Brain microvascular endothelial cell (primary cell): Measurements from ENCODE around the gene PLA2G1B.
A peak's percentile ranks its signal among the peaks of the same experiment; 100 is the strongest.
"Not testable (repeated sequence)": the region's sequence is repeated elsewhere in the genome, so short reads cannot be mapped to it uniquely, and the experiment has no call there.

ENCODE experiments used
- DNase-seq: peaks from one replicate; pipeline ENCODE4 v3.0.0-alpha.2; 2020
- H3K27ac ChIP-seq: fragments of 250-450 bp; sonication (Bioruptor Pico); 2 replicates; pipeline ENCODE4 v1.5.1; 2020; ENCODE audit warnings: mild to moderate bottlenecking, moderate library complexity
- H3K27me3 ChIP-seq: fragments of 250-450 bp; sonication (Bioruptor Pico); replicated peaks from 2 replicates; pipeline ENCODE4 v1.5.1; 2020; ENCODE audit warnings: mild to moderate bottlenecking
- H3K36me3 ChIP-seq: fragments of 250-450 bp; sonication (Bioruptor Pico); replicated peaks from 2 replicates; pipeline ENCODE4 v1.5.1; 2020; ENCODE audit warnings: mild to moderate bottlenecking
- H3K4me3 ChIP-seq: 2 replicates; pipeline ENCODE4 v1.5.1; 2011; ENCODE audit warnings: low read depth, mild to moderate bottlenecking, control low read depth, low read length, moderate library complexity
- in situ Hi-C: cut with HindIII; loops from 2 replicates; pipeline ENCODE4 v1.10.0; 2017; ENCODE audit warnings: low sequenced_read_pairs, low pct_ligation_motif_present
- TF ChIP-seq, protein P1 (sequence below): IDR thresholded peaks from 2 replicates; pipeline ENCODE4 v1.5.1; 2011; ENCODE audit warnings: low read depth, mild to moderate bottlenecking, moderate library complexity, low read length, control low read depth, inconsistent platforms; ENCODE audit errors: missing control alignments

PLA2G1B gene

DNA sequence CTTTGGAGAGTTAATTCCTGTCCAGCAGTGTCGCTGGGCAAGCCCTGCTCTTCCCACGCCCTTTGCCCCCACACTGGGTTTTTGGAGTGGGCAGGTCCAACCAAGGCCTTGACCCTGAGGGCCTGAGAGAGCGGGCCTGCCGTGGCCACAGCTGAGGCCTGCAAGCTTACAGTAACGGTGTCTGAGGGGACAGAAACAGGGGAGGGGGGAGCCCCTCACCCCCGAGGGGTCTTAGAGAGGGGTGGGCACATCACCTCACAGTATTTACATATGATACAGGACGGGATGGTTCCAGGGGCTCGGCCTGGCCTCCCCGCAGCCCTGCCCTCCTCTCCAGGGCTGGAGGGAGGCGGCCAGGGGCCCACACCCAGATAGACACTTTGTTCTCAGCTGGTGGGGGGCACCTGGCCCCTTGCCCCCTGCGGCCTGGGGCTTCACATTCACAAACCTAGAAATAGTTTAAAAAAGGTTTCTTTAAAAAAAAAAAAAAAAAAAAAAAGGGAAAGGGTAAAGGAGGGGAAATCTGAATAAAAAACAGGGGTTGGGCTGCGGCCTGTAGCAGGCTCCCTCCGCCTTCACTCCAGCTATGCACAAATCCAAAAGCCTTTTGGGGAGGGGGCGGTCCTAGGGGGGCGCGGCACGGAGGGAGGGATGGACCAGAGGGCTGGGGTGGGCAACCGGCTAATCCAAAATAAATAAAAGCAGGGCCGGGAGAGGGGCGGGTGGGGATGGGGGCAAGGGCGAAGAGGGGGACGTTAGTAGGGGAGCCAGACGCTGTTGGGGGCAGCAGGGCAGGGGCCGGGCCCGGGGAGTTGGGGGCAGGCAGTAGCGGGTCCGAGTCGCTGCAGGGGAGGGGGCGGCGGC is 14.8 kb upstream of the PLA2G1B start:
- DNase-seq, result no peak
- in situ Hi-C loops, result no loop called here
- TF ChIP-seq, protein P1, sequence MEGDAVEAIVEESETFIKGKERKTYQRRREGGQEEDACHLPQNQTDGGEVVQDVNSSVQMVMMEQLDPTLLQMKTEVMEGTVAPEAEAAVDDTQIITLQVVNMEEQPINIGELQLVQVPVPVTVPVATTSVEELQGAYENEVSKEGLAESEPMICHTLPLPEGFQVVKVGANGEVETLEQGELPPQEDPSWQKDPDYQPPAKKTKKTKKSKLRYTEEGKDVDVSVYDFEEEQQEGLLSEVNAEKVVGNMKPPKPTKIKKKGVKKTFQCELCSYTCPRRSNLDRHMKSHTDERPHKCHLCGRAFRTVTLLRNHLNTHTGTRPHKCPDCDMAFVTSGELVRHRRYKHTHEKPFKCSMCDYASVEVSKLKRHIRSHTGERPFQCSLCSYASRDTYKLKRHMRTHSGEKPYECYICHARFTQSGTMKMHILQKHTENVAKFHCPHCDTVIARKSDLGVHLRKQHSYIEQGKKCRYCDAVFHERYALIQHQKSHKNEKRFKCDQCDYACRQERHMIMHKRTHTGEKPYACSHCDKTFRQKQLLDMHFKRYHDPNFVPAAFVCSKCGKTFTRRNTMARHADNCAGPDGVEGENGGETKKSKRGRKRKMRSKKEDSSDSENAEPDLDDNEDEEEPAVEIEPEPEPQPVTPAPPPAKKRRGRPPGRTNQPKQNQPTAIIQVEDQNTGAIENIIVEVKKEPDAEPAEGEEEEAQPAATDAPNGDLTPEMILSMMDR, result no peak

DNA sequence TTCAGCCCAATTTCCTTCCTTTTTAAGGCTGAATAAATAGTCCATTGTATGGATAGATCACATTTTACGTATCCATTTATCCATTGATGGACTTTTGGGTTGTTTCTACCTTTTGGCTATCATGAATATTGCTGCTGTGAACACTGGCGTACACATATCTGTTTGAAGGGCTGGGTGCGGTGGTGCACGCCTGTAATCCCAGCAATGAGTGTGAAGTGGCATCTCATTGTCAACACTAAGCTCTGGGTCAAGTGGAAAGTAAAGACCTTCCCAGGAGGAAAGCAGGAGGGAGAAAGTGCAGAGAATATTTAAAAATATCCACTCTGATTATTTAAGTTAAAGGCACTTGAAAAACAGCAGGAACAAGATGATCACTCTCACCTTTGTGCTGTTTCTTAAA is 11.7 kb upstream of the PLA2G1B start:
- Histone ChIP-seq H3K27ac (no peak overlapping the region), H3K27me3 (no peaks in the 10 kb centered on the region), H3K4me3 (no peak overlapping the region), H3K36me3 (no peaks in the 10 kb centered on the region)
- in situ Hi-C loops, result no loop called here
- TF ChIP-seq, protein P1, result no peak
- DNase-seq, result no peak

More for the DNA sequence above, 14.8 kb upstream of the PLA2G1B start:
- H3K27ac ChIP-seq, result no peak overlapping the region
- no peaks in the 10 kb centered on the region for H3K27me3 ChIP-seq
- H3K4me3 ChIP-seq, result no peak overlapping the region
- H3K36me3 ChIP-seq, result no peaks in the 10 kb centered on the region

DNA sequence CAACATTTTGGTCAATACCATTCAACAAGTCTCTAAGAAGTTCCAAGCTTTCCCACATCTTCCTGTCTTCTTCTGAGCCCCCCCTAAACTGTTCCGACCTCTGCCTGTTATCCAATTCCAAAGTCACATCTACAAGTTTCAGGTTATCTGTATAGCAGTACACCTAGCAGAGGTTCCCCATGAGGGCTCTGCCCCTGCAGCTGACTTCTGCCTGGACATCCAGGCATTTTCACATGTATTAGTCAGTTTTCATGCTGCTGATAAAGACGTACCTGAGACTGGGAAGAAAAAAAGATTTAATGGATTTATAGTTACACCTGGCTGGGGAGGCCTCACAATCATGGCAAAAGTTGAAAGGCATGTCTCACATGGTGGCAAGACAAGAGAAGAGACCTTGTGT is 10.2 kb upstream of the PLA2G1B start:
- DNase-seq, result no peak
- Histone ChIP-seq H3K27ac (no peak overlapping the region), H3K36me3 (no peaks in the 10 kb centered on the region), H3K27me3 (no peaks in the 10 kb centered on the region), H3K4me3 (no peak overlapping the region)
- TF ChIP-seq, protein P1, result no peak
- in situ Hi-C loops, result no loop called here

DNA sequence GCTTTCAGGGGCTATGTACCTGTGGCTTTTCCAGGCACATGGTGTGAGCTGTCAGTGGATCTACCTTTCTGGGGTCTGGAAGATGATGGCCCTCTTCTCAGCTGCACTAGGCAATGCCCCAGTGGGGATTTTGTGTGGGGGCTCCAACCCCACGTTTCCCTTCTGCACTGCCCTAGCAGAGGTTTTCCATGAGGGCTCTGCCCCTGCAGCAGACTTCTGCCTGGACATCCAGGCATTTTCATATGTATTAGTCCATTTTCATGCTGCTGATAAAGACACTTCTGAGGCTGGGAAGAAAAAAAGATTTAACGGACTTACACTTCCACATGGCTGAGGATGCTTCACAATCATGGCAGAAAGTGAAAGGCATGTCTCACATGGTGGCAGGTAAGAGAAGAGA is 8.8 kb upstream of the PLA2G1B start:
- DNase-seq, H3K36me3 ChIP-seq, H3K27me3 ChIP-seq, in situ Hi-C loops, H3K4me3 ChIP-seq, H3K27ac ChIP-seq: not testable (repeated sequence)

DNA sequence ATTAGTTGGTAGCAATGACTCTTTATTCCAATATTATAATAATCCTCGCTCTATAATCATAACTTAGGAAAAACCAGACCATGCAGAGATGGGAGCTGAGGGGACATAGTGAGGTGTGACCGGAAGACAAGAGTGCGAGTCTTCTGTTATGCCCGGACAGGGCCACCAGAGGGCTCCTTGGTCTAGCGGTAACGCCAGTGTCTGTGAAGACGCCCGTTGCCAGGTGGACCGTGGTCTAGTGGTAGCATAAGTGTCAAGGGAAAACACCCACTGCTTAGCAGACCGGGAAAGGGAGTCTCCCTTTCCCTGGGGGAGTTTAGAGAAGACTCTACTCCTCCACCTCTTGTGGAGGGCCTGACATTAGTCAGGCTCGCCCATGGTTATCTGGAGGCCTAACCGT is 7.9 kb upstream of the PLA2G1B start:
- peak; percentile 52 for DNase-seq
- H3K27ac ChIP-seq, H3K4me3 ChIP-seq, H3K36me3 ChIP-seq, H3K27me3 ChIP-seq, in situ Hi-C loops: not testable (repeated sequence)
- TF ChIP-seq, protein P1, result peak; percentile 76

DNA sequence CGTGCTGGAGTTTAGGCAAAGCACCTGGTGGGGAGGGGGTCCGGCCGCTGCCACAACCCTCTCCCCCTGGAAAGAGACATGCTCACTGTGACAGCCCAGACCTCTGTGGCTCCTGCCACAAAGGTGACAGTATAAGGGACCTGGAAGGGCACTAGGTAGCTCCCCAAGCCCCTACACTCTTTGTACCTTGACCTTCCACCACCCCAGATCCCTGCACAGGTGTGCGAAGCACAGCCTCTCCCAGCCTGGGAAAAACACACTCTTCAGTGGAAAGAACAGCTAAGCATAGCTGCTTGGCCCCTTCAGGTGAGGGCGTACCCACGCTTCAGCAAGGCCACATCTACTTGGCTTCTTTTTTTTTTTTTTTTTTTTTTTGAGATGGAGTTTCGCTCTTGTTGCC is 4.9 kb upstream of the PLA2G1B start:
- TF ChIP-seq, protein P1, result no peak
- H3K4me3 ChIP-seq, result no peak overlapping the region
- no peaks in the 10 kb centered on the region for H3K36me3 ChIP-seq
- in situ Hi-C loops, result no loop called here
- DNase-seq, result no peak
- no peak overlapping the region for H3K27ac ChIP-seq
- no peaks in the 10 kb centered on the region for H3K27me3 ChIP-seq
